BE2C (cell line): ENCODE data around the gene SHC3.

ENCODE experiments used
- DNase-seq: peaks from one replicate; pipeline ENCODE4 v3.0.0-alpha.2; 2020
- H3K27me3 ChIP-seq: fragments of 250-450 bp; sonication (Bioruptor Pico); 2 replicates; pipeline ENCODE4 v1.5.1; 2020; ENCODE audit warnings: mild to moderate bottlenecking
- H3K36me3 ChIP-seq: fragments of 250-450 bp; sonication (Bioruptor Pico); 2 replicates; pipeline ENCODE4 v1.5.1; 2020; ENCODE audit warnings: mild to moderate bottlenecking
- H3K4me1 ChIP-seq: fragments of 250-450 bp; sonication (Bioruptor Pico); 2 replicates; pipeline ENCODE4 v1.5.1; 2020
- H3K4me3 ChIP-seq: 2 replicates; pipeline ENCODE4 v1.5.1; 2011; ENCODE audit warnings: low read depth, low read length
- H3K9me3 ChIP-seq: fragments of 250-450 bp; sonication (Bioruptor Pico); 2 replicates; pipeline ENCODE4 v1.5.1; 2020
- CTCF ChIP-seq: IDR thresholded peaks from 2 replicates; pipeline ENCODE4 v1.5.1; 2012; ENCODE audit warnings: mild to moderate bottlenecking, low read depth, low read length

Gene SHC3

DNA sequence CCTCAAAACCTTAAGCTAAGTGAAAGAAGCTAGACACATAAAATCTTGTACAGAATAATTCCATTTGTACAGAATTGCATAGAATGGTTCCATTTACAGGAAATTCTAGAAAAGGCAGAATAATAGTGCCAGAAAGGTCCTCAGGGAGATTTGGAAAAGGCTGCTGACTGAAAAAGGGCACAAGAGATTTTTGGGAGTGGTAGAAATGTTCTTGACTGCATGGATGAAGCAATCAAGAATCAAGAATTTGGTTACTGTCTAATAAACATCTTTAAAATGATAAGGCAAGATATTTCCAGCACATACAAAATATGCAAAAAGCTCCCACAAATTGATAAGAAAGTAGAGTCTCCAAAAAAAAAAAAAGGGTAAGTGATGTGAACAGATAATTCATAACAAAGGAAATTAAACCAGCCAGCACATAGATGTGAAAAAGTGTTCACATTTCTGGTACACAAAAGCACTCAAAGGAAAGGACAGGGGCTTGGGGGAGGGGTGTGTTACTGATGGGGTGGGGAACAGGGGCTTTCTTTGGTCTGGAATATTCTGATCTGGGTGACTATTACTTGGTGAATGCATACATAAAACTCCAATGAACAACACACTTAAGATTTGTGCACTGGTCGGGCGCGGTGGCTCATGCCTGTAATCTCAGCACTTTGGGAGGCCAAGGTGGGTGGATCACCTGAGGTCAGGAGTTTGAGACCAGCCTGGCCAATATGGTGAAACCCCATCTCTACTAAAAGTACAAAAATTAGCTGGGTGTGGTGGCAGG, 85.2 kb downstream of the SHC3 start:
- no peak for TF ChIP-seq CTCF
- Histone ChIP-seq H3K9me3 (no peaks in the 10 kb centered on the region), H3K36me3 (peaks cover 32% of the 10 kb centered on the region), H3K4me1 (no peaks in the 10 kb centered on the region), H3K27me3 (no peaks in the 10 kb centered on the region), H3K4me3 (no peak overlapping the region)
- no peak for DNase-seq

DNA sequence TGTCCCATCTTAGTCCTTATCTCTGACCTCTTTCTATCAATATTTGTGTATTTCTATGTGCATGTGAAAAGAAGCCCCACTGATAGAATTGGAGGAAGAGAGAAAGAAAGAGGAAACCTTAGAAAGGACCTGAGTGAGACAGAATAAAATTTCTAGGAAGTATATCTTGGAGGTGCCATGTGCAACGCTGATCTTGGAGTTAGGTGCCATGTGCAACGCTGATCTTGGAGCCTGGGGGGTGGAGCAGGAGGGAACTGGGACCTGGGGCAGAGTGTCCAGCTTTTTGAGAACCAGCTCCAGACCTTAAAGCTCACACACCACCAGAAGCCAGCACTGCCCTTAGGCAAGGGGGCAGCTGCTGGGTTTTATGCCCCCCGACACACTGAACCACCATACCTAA, 89.4 kb downstream of the SHC3 start:
- Histone ChIP-seq H3K36me3 (peaks cover 38% of the 10 kb centered on the region), H3K4me3 (no peak overlapping the region), H3K9me3 (no peaks in the 10 kb centered on the region), H3K4me1 (no peaks in the 10 kb centered on the region), H3K27me3 (no peaks in the 10 kb centered on the region)
- DNase-seq = no peak
- no peak for TF ChIP-seq CTCF

- no peak for TF ChIP-seq CTCF
- H3K4me1 ChIP-seq = no peaks in the 10 kb centered on the region
- no peak overlapping the region for H3K4me3 ChIP-seq
- no peaks in the 10 kb centered on the region for H3K27me3 ChIP-seq
- DNase-seq = no peak
- H3K36me3 ChIP-seq = peaks cover 22% of the 10 kb centered on the region
- H3K9me3 ChIP-seq = no peaks in the 10 kb centered on the region
These were observed 95.0 kb downstream of the SHC3 start for GRCh38 chr9:89083626-89084025.

DNA sequence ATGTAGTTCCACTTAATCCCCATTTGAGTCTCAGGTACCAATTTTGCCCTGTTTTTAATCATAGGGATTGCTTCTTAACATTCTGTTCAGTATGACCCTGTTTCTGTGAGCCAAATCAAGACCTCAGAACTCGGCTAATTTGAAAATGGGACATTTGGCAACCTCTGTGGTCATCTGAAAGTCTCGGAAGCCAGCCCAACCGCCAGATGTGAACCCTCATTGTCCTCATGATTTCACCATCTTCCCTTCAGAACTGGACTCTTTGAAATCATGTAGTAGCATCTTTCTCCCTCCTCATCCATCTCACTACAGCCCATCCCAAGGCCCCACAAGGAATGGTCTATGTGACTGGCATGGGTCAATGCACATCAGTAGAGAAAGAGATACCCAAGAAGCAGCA, 98.4 kb downstream of the SHC3 start:
- Histone ChIP-seq H3K4me3 (no peak overlapping the region), H3K36me3 (peaks cover 31% of the 10 kb centered on the region), H3K27me3 (no peaks in the 10 kb centered on the region), H3K4me1 (no peaks in the 10 kb centered on the region), H3K9me3 (no peaks in the 10 kb centered on the region)
- no peak for TF ChIP-seq CTCF
- DNase-seq = no peak

GRCh38 chr9:89079391-89079790, 99.2 kb downstream of the SHC3 start:
- H3K27me3 ChIP-seq = no peaks in the 10 kb centered on the region
- H3K36me3 ChIP-seq = peaks cover 28% of the 10 kb centered on the region
- no peaks in the 10 kb centered on the region for H3K4me1 ChIP-seq
- TF ChIP-seq CTCF = no peak
- DNase-seq = no peak
- no peaks in the 10 kb centered on the region; the same call in 1 of the 2 replicates for H3K9me3 ChIP-seq
- no peak overlapping the region for H3K4me3 ChIP-seq

DNA sequence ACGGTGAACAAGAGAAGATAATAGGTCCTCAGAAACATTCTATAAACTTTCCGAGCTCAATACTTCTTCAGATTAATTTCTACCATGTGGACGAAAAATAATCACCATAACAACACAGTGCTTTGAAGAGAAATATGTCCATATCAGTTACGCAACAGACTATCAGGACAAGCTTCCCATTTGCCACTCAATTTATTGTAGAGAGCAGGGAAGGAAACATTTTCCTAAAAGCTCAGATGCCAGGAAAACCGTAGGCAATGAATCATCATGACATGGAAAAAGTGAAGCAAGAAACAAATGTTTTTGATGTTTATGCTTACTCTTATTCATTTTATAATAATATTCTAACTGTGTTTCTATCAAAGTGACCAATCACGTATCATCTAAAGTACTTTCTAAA, 99.8 kb downstream of the SHC3 start:
- Histone ChIP-seq H3K9me3 (no peaks in the 10 kb centered on the region; the same call in 1 of the 2 replicates), H3K36me3 (peaks cover 32% of the 10 kb centered on the region), H3K4me3 (no peak overlapping the region), H3K4me1 (no peaks in the 10 kb centered on the region; the same call in 1 of the 2 replicates), H3K27me3 (no peaks in the 10 kb centered on the region)
- no peak for DNase-seq
- TF ChIP-seq CTCF = no peak
